ENCODE measurements around the gene MBD5. TPM values are rescaled to one million over a fixed set of nuclear protein-coding genes. Genes with fewer than 3 reads are reported as not detected.

MBD5 gene
- total and polyA plus RNA-seq, 12 donors: 5.6 to 61.7 (median 40.5) TPM

- H3K27me3 ChIP-seq: no peaks in the 10 kb centered on the region
- peaks cover 0 to 22% of the 10 kb centered on the region in 2 donors for H3K4me1 ChIP-seq (replicated peaks in 1 of 2)
- no peaks in the 10 kb centered on the region for H3K9me3 ChIP-seq (replicated peaks in 1 of 3)
- no peak for DNase-seq
- no peaks in the 10 kb centered on the region for H3K36me3 ChIP-seq (replicated peaks in 1 of 2)
- WGBS, 4 donors: 60 to 77% (median 73%) methylated on average over 1 of the region's 1 CpG
- H3K4me3 ChIP-seq: no peak overlapping the region
- TF ChIP-seq POLR2A (IDR thresholded peaks at IDR 0.05): no peak
- peak in 1 of 6 experiments; percentile 10 for TF ChIP-seq CTCF (IDR thresholded peaks at IDR 0.05)
- intact Hi-C loops (cut with DNase I): no loop called here
- H3K27ac ChIP-seq: no peak overlapping the region
Observed at GRCh38 chr2:148167855-148168254, 147.0 kb downstream of the MBD5 start.

- Histone ChIP-seq H3K4me3 (no peak overlapping the region), H3K36me3 (replicated peaks in 1 of 2) (no peaks in the 10 kb centered on the region), H3K27me3 (no peaks in the 10 kb centered on the region), H3K9me3 (replicated peaks in 1 of 3) (no peaks in the 10 kb centered on the region), H3K27ac (no peak overlapping the region), H3K4me1 (replicated peaks in 1 of 2) (peaks cover 0 to 10% of the 10 kb centered on the region in 2 donors)
- no peak for DNase-seq
- no peak for TF ChIP-seq POLR2A (IDR thresholded peaks at IDR 0.05)
- no peak for TF ChIP-seq CTCF (IDR thresholded peaks at IDR 0.05)
- intact Hi-C loops (cut with DNase I): no loop called here
- WGBS, 4 donors: 90 to 99% (median 97%) methylated on average over 5 to 6 of the region's 6 CpGs; no CpG with 5 or more reads in 1 of the 4 donors
Observed at GRCh38 chr2:148172131-148172753, 151.4 kb downstream of the MBD5 start.

GRCh38 chr2:148173168-148173567 is 152.3 kb downstream of the MBD5 start:
- no peaks in the 10 kb centered on the region for H3K9me3 ChIP-seq (replicated peaks in 1 of 3)
- TF ChIP-seq CTCF (IDR thresholded peaks at IDR 0.05) (no peak), POLR2A (IDR thresholded peaks at IDR 0.05) (no peak)
- peaks cover 0 to under 1% of the 10 kb centered on the region in 2 donors for H3K4me1 ChIP-seq (replicated peaks in 1 of 2)
- H3K4me3 ChIP-seq: no peak overlapping the region
- WGBS, 4 donors: 96 to 100% (median 98%) methylated on average over 4 to 12 of the region's 12 CpGs; no CpG with 5 or more reads in 1 of the 4 donors
- intact Hi-C loops (cut with DNase I): no loop called here
- no peaks in the 10 kb centered on the region for H3K36me3 ChIP-seq (replicated peaks in 1 of 2)
- no peaks in the 10 kb centered on the region for H3K27me3 ChIP-seq
- no peak overlapping the region for H3K27ac ChIP-seq
- no peak for DNase-seq

GRCh38 chr2:148177559-148177958 is 156.7 kb downstream of the MBD5 start:
- no peaks in the 10 kb centered on the region for H3K9me3 ChIP-seq (replicated peaks in 1 of 3)
- no peaks in the 10 kb centered on the region for H3K36me3 ChIP-seq (replicated peaks in 1 of 2)
- H3K27me3 ChIP-seq: no peaks in the 10 kb centered on the region
- 86 to 97% (median 89%) methylated on average over 1 of the region's 1 CpG for WGBS, 4 donors
- intact Hi-C loops (cut with DNase I): no loop called here
- H3K27ac ChIP-seq: no peak overlapping the region
- no peaks in the 10 kb centered on the region for H3K4me1 ChIP-seq (replicated peaks in 1 of 2)
- H3K4me3 ChIP-seq: no peak overlapping the region
- no peak for DNase-seq
- no peak for TF ChIP-seq POLR2A (IDR thresholded peaks at IDR 0.05)
- TF ChIP-seq CTCF (IDR thresholded peaks at IDR 0.05): no peak

Measured in adrenal gland (tissue), 12 donors.